DMS153 (cell line): ENCODE measurements around the gene PHF24.
"Not testable (repeated sequence)": the region's sequence is repeated elsewhere in the genome, so short reads cannot be mapped to it uniquely, and the experiment has no call there.

Experiments
- DNase-seq: peaks from one replicate; lab custom pipeline; 2025; lab: John Stamatoyannopoulos, UW

PHF24 gene

DNA sequence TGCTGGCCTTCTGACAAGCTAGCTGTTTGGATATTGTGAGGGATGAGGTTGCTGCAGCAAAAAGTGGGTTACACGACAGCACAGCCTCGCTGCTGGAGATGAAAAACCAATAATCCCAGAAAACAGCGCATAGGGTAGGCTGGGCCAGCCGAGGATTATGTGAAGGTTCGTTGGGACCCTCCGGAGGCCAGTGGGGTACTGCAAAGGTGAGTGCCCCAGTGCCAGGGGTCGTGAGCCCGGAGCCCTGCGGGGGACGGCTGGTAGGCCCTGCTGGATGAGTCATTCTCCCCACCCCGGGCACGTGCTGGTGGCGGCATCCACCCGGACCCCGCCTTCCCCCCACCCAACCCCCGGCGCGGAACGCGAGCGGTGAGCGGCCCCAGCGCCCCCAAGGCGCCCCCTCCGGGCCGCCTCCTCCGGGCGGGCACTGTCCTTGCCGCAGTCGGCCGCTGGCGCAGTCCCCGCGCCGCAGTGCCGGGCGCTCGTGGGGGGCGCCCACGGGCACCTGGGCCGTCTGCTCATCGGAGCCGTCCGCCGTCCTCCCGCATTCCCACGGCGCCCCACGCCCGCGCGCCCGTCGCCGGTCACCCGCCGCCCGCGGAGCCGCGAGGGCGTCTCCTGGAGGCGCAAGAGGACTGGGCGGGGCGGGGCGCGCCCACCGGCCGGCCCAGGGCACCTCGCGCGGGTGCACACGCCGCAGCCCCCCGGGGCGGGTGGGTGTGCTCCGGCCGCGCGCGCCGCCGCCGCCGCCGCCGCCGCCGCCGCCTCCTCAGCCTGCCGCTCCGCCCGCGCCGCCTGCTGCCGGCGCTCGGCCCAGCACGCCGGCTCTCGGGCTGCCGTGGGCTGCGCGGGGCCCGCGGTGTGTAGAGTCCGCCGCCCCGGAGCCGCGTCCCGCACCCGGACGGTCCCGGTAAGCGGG is at the start of gene PHF24:
Gene PHF24 (plus strand): TSS at position 794 of the 919 bp plus-strand sequence. CDS start 13,014 bp downstream, outside the sequence.
- DNase-seq: no peak

DNA sequence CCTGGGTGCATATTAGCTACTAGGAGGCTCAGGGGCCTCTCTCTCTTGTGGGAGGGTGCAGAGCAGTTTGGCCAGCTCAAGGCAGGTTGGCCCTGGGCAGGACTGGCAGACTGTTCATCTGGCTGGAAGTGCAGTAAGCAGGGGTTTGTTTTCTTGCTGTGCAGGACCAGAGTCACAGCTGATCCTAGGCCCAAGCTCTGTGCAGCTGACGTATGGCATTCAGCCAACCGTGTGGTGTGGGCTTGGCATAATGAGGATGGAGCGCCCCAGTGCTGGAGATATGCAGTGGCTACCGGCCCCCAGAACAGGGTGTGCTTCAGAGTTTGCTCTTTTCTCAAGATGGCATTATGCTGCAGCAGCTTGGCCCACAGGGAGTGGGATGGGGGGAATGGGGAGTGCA is 31.0 kb upstream of the PHF24 start:
- DNase-seq: no peak

DNA sequence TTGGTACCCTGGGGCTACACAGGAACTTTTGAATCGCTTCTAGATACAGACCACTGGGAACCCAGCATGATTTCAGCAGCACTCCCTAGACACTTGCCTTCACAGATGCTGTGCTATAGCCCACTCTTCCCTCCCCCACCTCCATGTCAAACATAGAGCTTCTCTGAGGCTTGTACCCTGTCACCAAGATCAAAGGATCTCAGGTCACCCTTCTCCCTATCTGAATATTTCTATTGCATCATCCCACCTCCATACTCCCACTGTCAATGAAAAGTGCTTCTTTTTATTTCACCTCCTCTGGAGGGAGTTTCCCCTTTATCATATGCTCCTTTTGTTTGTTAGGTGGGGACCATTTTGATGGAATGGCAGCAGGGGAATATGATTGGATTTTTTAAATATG is 29.2 kb upstream of the PHF24 start:
- no peak for DNase-seq

DNA sequence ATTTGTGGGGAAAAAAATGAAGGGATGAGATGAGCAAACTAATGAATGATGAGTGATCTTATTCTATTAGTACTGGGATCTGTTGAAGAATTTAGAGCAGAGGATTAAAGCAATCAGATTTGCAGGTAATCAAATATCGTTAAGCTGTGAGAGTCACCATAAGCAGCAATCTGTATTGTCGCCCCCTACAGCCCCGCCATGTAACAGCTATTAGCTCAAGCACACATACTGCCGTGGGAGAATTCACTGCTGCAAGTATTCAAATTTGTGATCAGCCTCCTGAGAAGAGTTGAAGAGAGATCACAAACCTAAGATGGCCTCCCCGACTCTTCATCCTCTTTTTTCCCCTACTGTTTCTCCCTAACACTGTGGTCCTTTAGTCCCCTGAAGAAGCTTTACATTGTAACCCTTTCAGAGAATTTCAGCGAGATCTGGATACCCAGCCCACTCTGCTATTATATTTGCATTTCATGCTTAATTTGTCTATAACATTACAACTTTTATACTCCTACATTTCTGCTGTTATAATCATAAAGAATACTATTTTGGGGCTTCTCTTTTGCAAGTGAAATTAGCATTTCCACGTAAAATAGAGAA is 28.5 kb upstream of the PHF24 start:
- no peak for DNase-seq

DNA sequence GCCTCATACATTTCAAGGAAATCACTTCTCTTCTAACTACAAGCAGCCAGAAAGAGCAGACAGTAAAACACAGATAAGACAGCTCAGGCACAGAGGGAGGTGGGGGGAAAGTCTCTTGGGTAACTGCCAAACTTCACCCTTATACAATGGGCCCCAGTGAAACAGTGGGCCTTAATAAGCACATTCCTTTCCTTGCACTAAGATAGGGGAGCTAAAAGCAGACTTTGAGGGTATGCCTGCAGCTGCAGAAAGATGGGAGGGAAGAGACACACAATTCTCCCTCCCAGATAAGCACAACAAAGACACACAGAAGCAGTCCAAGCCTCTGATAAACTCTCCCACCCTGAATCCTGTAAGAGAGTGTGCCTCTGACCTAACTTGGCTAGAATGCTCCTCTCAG is 18.1 kb upstream of the PHF24 start:
- not testable (repeated sequence) for DNase-seq

DNA sequence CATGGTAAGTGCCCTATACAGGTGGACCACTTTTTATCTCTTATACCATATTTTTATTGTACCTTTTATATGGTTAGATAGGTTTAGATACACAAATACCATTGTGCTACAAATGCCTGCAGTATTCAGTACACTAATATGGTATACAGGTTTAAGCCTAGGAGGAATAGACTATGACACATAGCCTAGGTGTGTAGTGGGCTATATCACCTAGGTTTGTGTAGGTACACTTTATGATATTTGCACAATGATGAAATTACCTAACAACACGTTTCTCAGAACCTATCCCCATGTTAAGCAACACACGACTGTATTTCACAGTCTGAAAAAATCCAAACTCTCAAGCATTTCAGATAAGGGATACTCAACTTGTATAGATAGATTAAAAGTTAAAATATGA is 9.6 kb upstream of the PHF24 start:
- DNase-seq: no peak

DNA sequence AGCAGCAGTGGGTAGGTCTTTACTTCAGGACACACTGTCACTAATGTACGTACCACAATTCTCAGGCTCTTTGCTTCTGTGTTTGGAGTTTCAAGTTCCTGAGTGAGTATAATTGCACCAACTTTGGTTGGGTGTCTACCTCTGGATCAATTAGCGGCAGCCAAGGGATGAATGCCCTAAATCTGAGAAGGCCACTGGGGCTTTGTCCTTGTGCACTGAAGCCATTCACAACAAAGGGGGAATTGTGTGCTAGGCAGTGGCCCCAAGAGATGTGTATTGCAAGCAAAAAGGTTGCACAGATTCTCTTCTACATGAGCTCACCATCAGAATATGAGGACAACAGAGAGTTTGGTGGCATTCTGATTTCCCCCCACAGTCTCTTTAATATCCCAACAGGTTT is 3.9 kb upstream of the PHF24 start:
- DNase-seq: no peak

DNA sequence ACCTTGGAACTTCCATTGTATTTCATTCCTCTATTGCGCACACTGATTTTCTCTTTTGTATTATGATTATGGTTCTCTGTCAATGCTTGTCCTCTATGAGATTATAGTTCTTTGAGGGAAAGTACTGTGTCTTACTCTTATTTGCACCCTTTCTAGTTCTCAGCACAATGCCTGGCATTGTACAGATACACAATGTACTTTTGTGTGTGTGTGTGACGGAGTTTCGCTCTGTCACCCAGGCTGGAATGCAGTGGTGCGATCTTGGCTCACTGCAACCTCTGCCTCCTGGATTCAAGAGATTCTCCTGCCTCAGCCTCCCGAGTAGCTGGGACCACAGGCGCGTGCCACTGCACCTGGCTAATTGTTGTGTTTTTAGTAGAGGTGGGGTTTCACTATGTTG is 2.0 kb upstream of the PHF24 start:
- not testable (repeated sequence) for DNase-seq

DNA sequence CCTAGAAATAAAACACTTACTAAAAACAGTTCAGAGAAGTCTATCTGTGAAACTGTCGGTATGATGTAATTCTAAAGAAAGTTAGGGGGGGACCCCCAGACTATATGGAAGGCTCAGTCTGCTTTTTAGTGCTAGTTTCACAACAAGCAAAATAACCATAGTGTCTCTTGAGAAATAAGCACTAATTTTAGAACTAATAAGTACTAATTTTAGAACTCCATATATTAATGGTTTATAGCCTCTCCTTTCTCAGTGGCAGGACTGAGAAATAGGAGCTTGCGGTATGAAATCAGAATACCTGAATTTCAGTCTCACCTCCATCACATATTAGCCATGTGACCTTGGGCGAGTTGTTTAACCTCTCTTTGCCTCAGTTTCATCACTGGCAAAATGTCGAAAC is 1.4 kb upstream of the PHF24 start:
- DNase-seq: no peak

DNA sequence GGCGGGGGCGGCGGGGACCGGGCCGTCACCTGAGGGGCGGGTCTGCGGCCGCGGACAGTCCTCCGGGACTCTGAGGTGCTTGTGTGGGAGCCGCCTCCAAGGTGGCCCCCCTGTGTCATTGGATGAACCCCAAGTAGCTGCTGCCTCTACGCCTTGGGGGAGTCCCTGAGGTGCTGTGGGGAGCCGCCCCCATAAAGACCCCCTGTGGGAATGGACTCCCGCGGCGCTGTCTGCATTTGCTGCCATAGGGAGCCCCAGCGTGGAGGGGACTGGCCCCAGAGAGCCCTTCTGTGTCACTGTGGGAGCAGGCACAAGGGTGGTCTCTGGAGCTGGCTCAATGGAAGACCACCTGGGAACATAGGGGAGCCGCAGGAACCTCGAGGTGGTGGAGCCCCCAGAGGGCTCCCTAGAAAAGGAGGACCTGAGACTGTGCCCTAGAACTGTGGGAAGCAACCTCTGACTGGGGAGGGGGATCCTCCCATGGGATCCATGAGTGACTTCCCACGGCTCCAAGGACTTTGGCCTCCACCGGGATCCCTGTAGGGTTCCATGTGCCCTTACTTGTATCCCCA is 412 bp downstream of the PHF24 start:
- no peak for DNase-seq

DNA sequence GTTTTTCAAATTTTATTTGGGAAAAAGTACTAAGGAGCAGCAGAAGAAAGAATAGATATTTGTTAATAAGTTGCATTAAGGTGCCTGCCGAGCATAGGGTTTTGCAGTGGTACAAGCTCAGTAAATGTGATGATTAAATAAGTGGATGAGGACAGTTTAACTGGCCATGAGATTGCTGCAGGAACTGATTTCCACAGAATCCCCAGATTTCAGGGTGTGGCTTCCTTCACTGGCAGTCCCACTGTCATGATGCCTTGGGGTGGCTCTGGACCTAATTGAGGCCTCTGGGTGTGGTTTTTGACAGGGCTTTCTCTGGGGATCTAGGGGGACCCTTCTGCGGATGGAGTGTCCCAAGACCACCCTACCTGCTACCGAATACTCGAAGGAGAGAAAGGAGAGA is 1.4 kb downstream of the PHF24 start:
- no peak for DNase-seq

DNA sequence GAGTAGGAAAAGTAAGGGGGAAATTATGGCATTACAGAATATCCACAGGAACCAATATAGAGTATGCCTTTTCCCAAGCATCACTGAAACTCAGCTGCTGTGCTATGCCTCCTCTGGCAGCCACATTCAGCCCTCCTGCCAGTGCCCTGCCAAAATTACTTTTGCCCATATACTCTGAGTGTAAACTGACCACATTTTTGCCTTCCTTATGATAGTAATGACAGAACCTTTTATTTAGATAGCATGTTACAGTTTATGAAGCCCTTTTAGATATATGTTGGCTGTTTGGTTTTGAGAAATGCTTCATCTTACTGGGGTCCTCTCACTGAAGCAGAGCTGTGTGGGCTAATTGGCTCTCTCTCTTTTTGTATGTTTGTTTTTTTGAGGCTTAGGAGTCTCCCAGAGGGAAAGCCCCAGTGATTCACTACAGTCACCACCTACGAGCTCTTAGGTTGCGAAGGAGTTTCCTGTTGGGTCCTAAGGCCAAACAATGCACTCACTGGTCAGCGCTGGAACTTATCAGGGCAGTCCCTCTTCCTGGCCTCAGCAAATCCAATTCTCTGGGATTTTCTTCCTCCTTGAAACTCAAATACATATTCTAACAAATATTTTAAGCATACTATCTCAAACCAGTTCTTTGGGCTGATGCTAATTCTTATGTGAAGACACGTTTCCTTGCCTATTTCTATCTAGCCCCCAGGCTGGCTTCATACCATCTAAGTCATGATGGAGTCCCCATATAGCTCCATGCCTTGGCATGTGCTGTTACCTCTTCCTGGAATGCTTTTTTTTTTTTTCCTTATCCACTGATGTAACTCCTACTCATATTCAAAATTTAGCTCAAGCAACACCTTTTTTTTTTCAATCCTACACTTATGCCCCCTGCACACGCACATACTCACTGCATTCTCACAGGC is 3.7 kb downstream of the PHF24 start:
- no peak for DNase-seq

DNA sequence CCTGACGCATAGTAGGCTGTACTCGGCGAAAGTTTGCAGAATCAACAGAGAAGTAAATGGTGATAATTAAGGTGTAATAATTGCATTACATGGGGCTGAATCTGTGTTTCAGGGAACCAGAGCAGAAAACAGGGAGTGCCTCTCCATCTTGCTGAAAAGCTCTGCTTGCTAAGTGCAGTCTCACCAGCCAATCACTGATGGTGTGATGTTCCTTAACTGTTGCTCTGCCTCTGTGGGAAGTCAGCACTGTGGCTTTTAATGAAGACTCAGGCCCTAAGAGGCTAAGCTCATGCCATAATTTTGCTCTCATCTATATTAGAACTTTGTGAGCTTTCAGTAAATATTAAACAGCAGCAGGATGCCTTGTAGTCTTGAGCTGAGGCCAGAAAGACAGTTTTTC is 4.5 kb downstream of the PHF24 start:
- no peak for DNase-seq

DNA sequence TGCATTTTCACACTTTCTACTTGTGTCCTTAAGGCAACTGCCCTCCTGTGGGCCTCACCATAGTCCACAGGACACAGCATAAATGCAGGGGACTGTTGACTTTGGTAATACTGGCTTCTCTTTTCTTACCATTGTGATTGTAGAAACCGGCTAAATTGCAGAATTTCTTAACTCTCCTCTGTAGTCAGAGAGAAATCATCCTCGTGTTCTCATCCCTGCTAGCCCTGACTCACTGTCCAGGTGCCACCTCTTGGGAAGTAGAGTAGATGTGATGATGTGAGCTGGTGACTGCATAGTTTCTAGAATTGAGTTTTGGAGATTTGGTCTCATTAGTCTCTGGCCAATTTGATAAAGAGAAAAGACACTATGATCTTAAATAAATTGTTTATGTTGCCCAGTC is 5.5 kb downstream of the PHF24 start:
- no peak for DNase-seq

DNA sequence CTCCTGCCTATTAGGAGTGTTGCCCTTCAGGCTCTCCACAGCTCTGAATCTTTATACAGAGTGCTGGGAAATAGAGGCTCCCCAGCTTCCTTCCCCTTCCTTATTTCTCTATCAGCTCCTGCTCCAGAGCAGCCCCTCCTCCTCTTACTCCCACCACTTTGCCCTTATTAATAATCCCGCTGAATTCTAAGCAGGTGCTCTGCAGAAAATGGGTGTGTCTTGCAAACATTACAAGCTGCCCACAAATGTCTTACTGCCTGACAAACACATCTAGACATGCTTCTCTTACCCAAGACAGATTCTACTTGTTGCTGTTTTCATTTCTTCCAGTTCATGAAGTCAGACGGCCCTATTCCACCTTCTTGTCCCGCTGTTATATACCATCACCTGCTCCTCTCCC is 6.4 kb downstream of the PHF24 start:
- DNase-seq: no peak

DNA sequence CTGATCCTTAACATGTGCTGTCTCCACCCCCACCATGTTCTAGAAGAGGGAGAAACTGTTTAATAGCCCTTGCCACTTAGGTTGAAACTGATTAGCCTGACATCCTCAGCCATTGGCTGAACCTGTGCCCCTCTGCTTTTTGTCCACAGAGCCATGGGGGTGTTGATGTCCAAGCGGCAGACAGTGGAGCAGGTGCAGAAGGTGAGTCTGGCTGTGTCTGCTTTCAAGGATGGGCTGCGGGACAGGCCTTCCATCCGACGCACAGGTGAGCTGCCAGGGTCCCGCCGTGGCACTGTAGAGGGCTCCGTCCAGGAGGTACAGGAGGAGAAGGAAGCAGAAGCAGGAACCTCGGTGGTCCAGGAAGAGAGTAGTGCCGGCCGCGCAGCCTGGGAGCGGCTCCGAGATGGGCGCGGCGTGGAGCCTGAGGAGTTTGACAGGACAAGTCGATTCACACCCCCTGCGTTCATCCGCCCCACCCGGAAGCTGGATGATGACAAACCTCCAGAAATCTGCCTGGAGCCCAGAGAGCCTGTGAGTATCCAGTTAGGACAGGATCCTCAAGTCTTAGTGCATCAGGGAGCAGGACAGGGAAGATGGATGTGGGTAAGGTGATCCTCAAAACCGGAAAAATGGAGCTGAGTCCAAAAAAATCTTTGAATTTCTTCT is 13.2 kb downstream of the PHF24 start:
- DNase-seq: no peak

DNA sequence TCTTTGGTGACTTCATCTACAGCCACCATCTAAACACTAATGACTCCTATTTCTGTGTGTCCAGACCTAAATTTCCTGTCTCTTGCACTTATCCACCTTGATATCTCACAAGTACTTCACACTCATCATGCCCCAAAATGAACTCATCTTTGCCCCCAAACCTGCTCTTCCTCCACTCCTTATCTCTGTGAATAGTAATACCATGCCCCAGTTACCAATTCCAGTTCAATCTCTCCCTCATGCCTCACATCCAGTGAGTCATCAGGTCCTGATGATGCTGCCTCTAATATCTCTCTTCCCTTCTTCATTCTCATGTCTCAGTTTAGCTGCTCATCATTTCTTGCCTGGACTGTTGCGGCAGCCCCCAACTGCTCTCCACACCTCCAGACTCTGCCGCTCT is 16.6 kb downstream of the PHF24 start:
- no peak for DNase-seq

DNA sequence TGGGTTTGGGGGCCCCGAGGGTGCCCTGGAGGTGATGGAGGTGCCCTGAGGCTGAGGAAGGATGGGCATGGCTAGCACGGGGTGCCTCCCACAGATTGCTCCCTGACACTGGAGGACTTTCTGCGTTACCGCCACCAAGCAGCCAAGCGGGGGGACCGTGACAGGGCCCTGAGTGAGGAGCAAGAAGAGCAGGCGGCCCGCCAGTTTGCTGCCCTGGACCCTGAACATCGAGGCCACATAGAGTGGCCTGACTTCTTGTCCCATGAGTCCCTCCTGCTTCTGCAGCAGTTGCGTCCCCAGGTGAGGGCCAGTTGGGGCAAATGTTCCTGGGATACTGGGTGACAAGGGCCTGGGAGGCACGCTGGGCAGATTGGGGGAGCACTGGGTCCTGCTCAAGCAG is 18.4 kb downstream of the PHF24 start:
- DNase-seq: no peak

DNA sequence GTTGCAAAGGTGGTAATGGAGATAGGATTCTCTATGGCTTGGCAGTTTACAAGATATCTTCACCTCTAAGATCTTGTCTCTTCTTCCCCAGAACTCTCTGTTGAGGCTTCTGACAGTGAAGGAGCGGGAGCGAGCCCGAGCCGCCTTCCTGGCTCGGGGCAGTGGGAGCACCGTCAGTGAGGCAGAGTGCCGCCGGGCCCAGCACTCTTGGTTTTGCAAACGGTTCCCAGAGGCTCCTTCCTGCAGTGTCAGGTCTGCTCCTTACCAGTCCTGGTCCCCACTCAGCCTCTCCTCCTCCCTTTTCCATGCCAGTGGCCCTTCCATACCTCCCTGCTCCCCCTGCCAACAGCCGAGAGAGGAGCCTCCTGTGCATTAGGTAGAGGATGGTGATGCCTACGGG is 18.9 kb downstream of the PHF24 start:
- DNase-seq: no peak

DNA sequence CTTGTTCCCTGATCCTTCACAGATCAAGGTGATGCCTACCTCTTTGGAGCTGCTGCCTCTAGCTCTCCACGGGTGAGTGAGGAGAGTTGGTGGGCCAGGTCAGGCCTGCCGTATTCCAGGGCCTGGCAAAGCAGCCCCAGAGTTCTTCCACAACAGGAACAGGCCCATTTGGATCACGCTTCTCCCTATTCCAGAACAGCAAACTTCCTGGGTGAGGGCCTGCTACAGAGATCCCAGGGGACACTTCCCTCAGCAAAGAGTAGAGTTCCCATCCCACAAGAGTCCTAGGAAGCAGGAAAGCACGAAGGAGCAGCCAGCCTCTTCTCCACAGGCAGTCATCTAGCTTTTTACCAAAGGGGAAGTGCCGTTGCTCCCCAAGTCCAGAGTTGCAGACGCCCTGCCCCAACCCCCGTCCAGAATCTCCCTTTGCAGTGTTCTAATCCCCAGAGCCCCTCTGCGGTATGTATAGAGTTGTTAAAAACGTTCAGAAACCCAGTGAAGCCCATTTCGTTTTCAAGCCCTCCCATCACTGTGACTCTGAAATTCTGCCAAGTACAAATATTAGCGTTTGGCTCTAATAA is 22.2 kb downstream of the PHF24 start:
- DNase-seq: no peak

DNA sequence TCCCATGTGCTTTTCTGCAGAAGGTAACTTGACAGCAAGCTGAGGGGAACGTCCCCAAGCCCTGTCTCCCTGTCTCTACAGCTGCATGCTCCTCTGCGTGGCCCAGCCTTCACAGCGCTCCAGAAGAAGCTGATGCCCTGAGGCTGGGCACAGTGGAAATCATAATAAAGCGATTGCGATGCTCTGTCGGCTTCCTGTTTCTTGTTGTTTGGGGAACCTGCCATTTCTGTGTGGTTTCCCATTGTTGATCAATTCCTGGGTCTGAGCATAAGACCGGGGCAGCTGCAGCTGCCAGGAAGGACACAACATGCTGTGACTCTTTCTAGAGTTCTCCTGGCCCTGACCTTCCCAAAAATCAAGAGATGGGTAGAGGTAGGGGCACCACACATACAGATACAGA is 24.3 kb downstream of the PHF24 start:
- no peak for DNase-seq
